Endodermal cell (in vitro differentiated cells): ENCODE results near the gene CASZ1. TPM values are rescaled to one million over a fixed set of nuclear protein-coding genes. Genes with fewer than 3 reads are reported as not detected.

Experiments
- DNase-seq: peaks from one replicate; pipeline ENCODE4 v3.0.0-alpha.2; 2017
- H3K27ac ChIP-seq: 2 replicates; pipeline ENCODE4 v1.5.1; 2013; ENCODE audit warnings: mild to moderate bottlenecking, low read depth, low read length, moderate library complexity
- H3K27me3 ChIP-seq: 2 replicates; pipeline ENCODE4 v1.6.1; 2013; ENCODE audit warnings: mild to moderate bottlenecking, low read length, moderate library complexity; ENCODE audit not compliant: insufficient read depth, control insufficient read depth, poor library complexity, severe bottlenecking
- H3K36me3 ChIP-seq: 2 replicates; pipeline ENCODE4 v1.7.0; 2013; ENCODE audit warnings: mild to moderate bottlenecking, low read length, moderate library complexity; ENCODE audit not compliant: control insufficient read depth, insufficient read depth
- H3K4me1 ChIP-seq: one replicate; pipeline ENCODE4 v1.7.0; 2013; ENCODE audit warnings: low read length; ENCODE audit not compliant: control insufficient read depth, insufficient read depth
- H3K4me3 ChIP-seq: 2 replicates; pipeline ENCODE4 v1.5.1; 2013; ENCODE audit warnings: mild to moderate bottlenecking, low read length, moderate library complexity
- H3K9ac ChIP-seq: 2 replicates; pipeline ENCODE4 v1.6.1; 2013; ENCODE audit warnings: mild to moderate bottlenecking, low read length, moderate library complexity; ENCODE audit not compliant: poor library complexity, severe bottlenecking; ENCODE audit errors: extremely low read depth
- H3K9me3 ChIP-seq: 2 replicates; pipeline ENCODE4 v1.6.1; 2013; ENCODE audit warnings: mild to moderate bottlenecking, low read length, moderate library complexity; ENCODE audit not compliant: control insufficient read depth
- H3K27ac Mint-ChIP-seq: 2 replicates; pipeline ENCODE4 v1.8.0; 2020; ENCODE audit warnings: mixed read lengths
- H3K27me3 Mint-ChIP-seq: 2 replicates; pipeline ENCODE4 v1.8.0; 2021; ENCODE audit warnings: mild to moderate bottlenecking, mixed read lengths; ENCODE audit not compliant: insufficient read depth
- H3K36me3 Mint-ChIP-seq: 2 replicates; pipeline ENCODE4 v1.8.0; 2020; ENCODE audit warnings: low read depth, mixed read lengths
- H3K4me1 Mint-ChIP-seq: 2 replicates; pipeline ENCODE4 v1.8.0; 2020; ENCODE audit warnings: mixed read lengths
- H3K4me3 Mint-ChIP-seq: 2 replicates; pipeline ENCODE4 v1.8.0; 2020; ENCODE audit warnings: mild to moderate bottlenecking, moderate library complexity, mixed read lengths
- H3K9me3 Mint-ChIP-seq: 2 replicates; pipeline ENCODE4 v1.8.0; 2020; ENCODE audit warnings: mild to moderate bottlenecking, mixed read lengths
- CTCF ChIP-seq: fragments of 200-600 bp; sonication (generic); conservative IDR thresholded peaks from 2 replicates; pipeline ENCODE4 v1.5.0; 2021; ENCODE audit warnings: antibody characterized with exemption, mild to moderate bottlenecking
- WGBS, 2 experiments: methylation state at CpG; one replicate each; pipeline versions ENCODE4 v1.1.5 to v1.1.7; 2013; ENCODE audit warnings: missing lambda C conversion rate in 2 of 2, mixed read lengths in 1 of 2; ENCODE audit not compliant: insufficient coverage in 1 of 2, insufficient read length in 1 of 2; 5-methylcytosine and 5-hydroxymethylcytosine counted together
- total RNA-seq, 2 donors: library from RNA; stranded (reverse); fragmentation: NEBNext Ultra II Directional in 1 of 2; extraction: Animal tissue kit (Norgen Biotek cat#: 25700) in 1 of 2; gene quantifications; 2 replicates in 1 of 2; 3 replicates in 1 of 2; pipeline ENCODE4 v1.2.1, GENCODE V29; 2021

CASZ1 gene
- total RNA-seq, 2 donors from 2014 or later = 3.5 to 5.9 TPM

GRCh38 chr1:10642403-10643080 is 153.9 kb downstream of the CASZ1 start:
- Mint-ChIP-seq H3K36me3 (no peaks in the 10 kb centered on the region), H3K4me1 (no peaks in the 10 kb centered on the region), H3K4me3 (no peak overlapping the region), H3K27ac (no peak overlapping the region), H3K27me3 (peaks cover 11% of the 10 kb centered on the region), H3K9me3 (no peaks in the 10 kb centered on the region)
- no peaks in the 10 kb centered on the region for H3K4me1 ChIP-seq
- WGBS, 2 experiments = 90 to 91% methylated on average over 21 to 31 of the region's 31 CpGs
- TF ChIP-seq CTCF = no peak
- no peaks in the 10 kb centered on the region for H3K9me3 ChIP-seq
- peaks cover 22% of the 10 kb centered on the region for H3K27me3 ChIP-seq
- DNase-seq = no peak
- no peak overlapping the region for H3K27ac ChIP-seq
- no peak overlapping the region for H3K9ac ChIP-seq
- H3K36me3 ChIP-seq = no peaks in the 10 kb centered on the region
- no peak overlapping the region for H3K4me3 ChIP-seq

- WGBS, 2 experiments = 89 to 100% methylated on average over 6 to 19 of the region's 24 CpGs
- H3K4me3 Mint-ChIP-seq = no peak overlapping the region
- TF ChIP-seq CTCF = no peak
These were observed 154.5 kb downstream of the CASZ1 start for GRCh38 chr1:10641976-10642375.

GRCh38 chr1:10640843-10641553 is 155.4 kb downstream of the CASZ1 start:
- no peak overlapping the region for H3K4me3 ChIP-seq
- 87 to 90% methylated on average over 7 to 16 of the region's 16 CpGs for WGBS, 2 experiments
- no peak overlapping the region for H3K9ac ChIP-seq
- Mint-ChIP-seq H3K27ac (no peak overlapping the region), H3K36me3 (no peaks in the 10 kb centered on the region), H3K4me3 (no peak overlapping the region), H3K9me3 (no peaks in the 10 kb centered on the region), H3K27me3 (peaks cover 11% of the 10 kb centered on the region), H3K4me1 (no peaks in the 10 kb centered on the region)
- no peaks in the 10 kb centered on the region for H3K9me3 ChIP-seq
- no peaks in the 10 kb centered on the region for H3K4me1 ChIP-seq
- no peak overlapping the region for H3K27ac ChIP-seq
- peaks cover 26% of the 10 kb centered on the region for H3K27me3 ChIP-seq
- no peak for TF ChIP-seq CTCF
- no peaks in the 10 kb centered on the region for H3K36me3 ChIP-seq
- no peak for DNase-seq

More at GRCh38 chr1:10641976-10642375, 154.5 kb downstream of the CASZ1 start:
- Histone ChIP-seq H3K9me3 (no peaks in the 10 kb centered on the region), H3K4me1 (no peaks in the 10 kb centered on the region), H3K9ac (no peak overlapping the region), H3K36me3 (no peaks in the 10 kb centered on the region), H3K27me3 (peaks cover 26% of the 10 kb centered on the region), H3K27ac (no peak overlapping the region), H3K4me3 (no peak overlapping the region)
- no peaks in the 10 kb centered on the region for H3K9me3 Mint-ChIP-seq
- no peak overlapping the region for H3K27ac Mint-ChIP-seq
- no peaks in the 10 kb centered on the region for H3K4me1 Mint-ChIP-seq
- no peaks in the 10 kb centered on the region for H3K36me3 Mint-ChIP-seq
- H3K27me3 Mint-ChIP-seq = peaks cover 11% of the 10 kb centered on the region
- DNase-seq = no peak
